ENCODE data around the gene SERPINE3.

- TF ChIP-seq CTCF (conservative IDR thresholded peaks at IDR 0.05; ENCODE audit: low read length) (no peak), EZH2phosphoT487 (IDR thresholded peaks at IDR 0.05; ENCODE audit: borderline replicate concordance, low read depth, low read length) (no peak)
These were observed 7.6 kb downstream of the SERPINE3 start for GRCh38 chr13:51347099-51347498.
